Measurements from ENCODE around the gene ZNF236. TPM values are rescaled to one million over a fixed set of nuclear protein-coding genes. Genes with fewer than 3 reads are reported as not detected.

ZNF236 gene
- total RNA-seq, 1 donor from 2014 or later, result 13.3 TPM

GRCh38 chr18:76837071-76837470, 14.7 kb downstream of the ZNF236 start:
- H2AFZ ChIP-seq (ENCODE audit: low read depth, low read length), result no peak overlapping the region
- no peaks in the 10 kb centered on the region for H3K27me3 Mint-ChIP-seq (ENCODE audit: low read depth, unreplicated experiment)
- no peak overlapping the region for H3K4me3 ChIP-seq (ENCODE audit: insufficient read depth, low read depth, low read length)
- no peaks in the 10 kb centered on the region for H3K9me3 ChIP-seq (ENCODE audit: insufficient read depth, low read depth, low read length)
- no peak for TF ChIP-seq CTCF (IDR thresholded peaks at IDR 0.05; ENCODE audit: insufficient read depth, low read depth, low read length)
- no peak for TF ChIP-seq EZH2 (IDR thresholded peaks at IDR 0.05; ENCODE audit: insufficient read depth, low read length)
- no peak overlapping the region for H3K4me3 Mint-ChIP-seq (ENCODE audit: unreplicated experiment)
- peaks cover 3% of the 10 kb centered on the region for H3K36me3 Mint-ChIP-seq (ENCODE audit: low read depth, unreplicated experiment)
- no peaks in the 10 kb centered on the region for H3K27me3 ChIP-seq (ENCODE audit: insufficient read depth, low read length)
- peaks cover 12% of the 10 kb centered on the region for H3K4me1 Mint-ChIP-seq (ENCODE audit: low read depth, unreplicated experiment)
- no peak overlapping the region for H3K27ac Mint-ChIP-seq (ENCODE audit: unreplicated experiment)
- no peak for DNase-seq (ENCODE audit: low read depth)
- no peak overlapping the region for H3K9ac ChIP-seq (ENCODE audit: low read length)
- no peak for FAIRE-seq
- no peak overlapping the region for H3K4me2 ChIP-seq (ENCODE audit: low read length)
- no peaks in the 10 kb centered on the region for H3K9me3 Mint-ChIP-seq (ENCODE audit: unreplicated experiment)
- H3K4me1 ChIP-seq (ENCODE audit: insufficient read depth, low read length), result peaks cover 5% of the 10 kb centered on the region
- no peaks in the 10 kb centered on the region for H3K36me3 ChIP-seq (ENCODE audit: insufficient read depth, low read length)
- no peak overlapping the region for H3K27ac ChIP-seq (ENCODE audit: low read depth, low read length)
- H4K20me1 ChIP-seq (ENCODE audit: insufficient read depth, low read length), result peaks cover 36% of the 10 kb centered on the region
- peaks cover 84% of the 10 kb centered on the region for H3K79me2 ChIP-seq (ENCODE audit: insufficient read depth, low read length)

GRCh38 chr18:76838182-76838581, 15.8 kb downstream of the ZNF236 start:
- Histone ChIP-seq H3K9ac (ENCODE audit: low read length) (no peak overlapping the region), H3K79me2 (ENCODE audit: insufficient read depth, low read length) (peaks cover 82% of the 10 kb centered on the region), H4K20me1 (ENCODE audit: insufficient read depth, low read length) (peaks cover 44% of the 10 kb centered on the region), H3K4me3 (ENCODE audit: insufficient read depth, low read depth, low read length) (no peak overlapping the region), H3K27me3 (ENCODE audit: insufficient read depth, low read length) (no peaks in the 10 kb centered on the region), H3K4me2 (ENCODE audit: low read length) (peak overlapping the region; percentile 16), H2AFZ (ENCODE audit: low read depth, low read length) (no peak overlapping the region), H3K36me3 (ENCODE audit: insufficient read depth, low read length) (no peaks in the 10 kb centered on the region), H3K27ac (ENCODE audit: low read depth, low read length) (no peak overlapping the region), H3K9me3 (ENCODE audit: insufficient read depth, low read depth, low read length) (no peaks in the 10 kb centered on the region), H3K4me1 (ENCODE audit: insufficient read depth, low read length) (peaks cover 5% of the 10 kb centered on the region)
- TF ChIP-seq CTCF (IDR thresholded peaks at IDR 0.05; ENCODE audit: insufficient read depth, low read depth, low read length), result no peak
- no peak for TF ChIP-seq EZH2 (IDR thresholded peaks at IDR 0.05; ENCODE audit: insufficient read depth, low read length)
- H3K4me3 Mint-ChIP-seq (ENCODE audit: unreplicated experiment), result no peak overlapping the region
- DNase-seq (ENCODE audit: low read depth), result peak; percentile 14
- H3K36me3 Mint-ChIP-seq (ENCODE audit: low read depth, unreplicated experiment), result no peaks in the 10 kb centered on the region
- peaks cover 12% of the 10 kb centered on the region for H3K4me1 Mint-ChIP-seq (ENCODE audit: low read depth, unreplicated experiment)
- no peak overlapping the region for H3K27ac Mint-ChIP-seq (ENCODE audit: unreplicated experiment)
- peak; percentile 13 for FAIRE-seq
- no peaks in the 10 kb centered on the region for H3K27me3 Mint-ChIP-seq (ENCODE audit: low read depth, unreplicated experiment)
- H3K9me3 Mint-ChIP-seq (ENCODE audit: unreplicated experiment), result no peaks in the 10 kb centered on the region

- FAIRE-seq (no peak), DNase-seq (ENCODE audit: low read depth) (peak; percentile 19)
- Mint-ChIP-seq H3K36me3 (ENCODE audit: low read depth, unreplicated experiment) (no peaks in the 10 kb centered on the region), H3K27ac (ENCODE audit: unreplicated experiment) (no peak overlapping the region), H3K4me1 (ENCODE audit: low read depth, unreplicated experiment) (peaks cover 12% of the 10 kb centered on the region), H3K27me3 (ENCODE audit: low read depth, unreplicated experiment) (no peaks in the 10 kb centered on the region), H3K4me3 (ENCODE audit: unreplicated experiment) (no peak overlapping the region), H3K9me3 (ENCODE audit: unreplicated experiment) (no peaks in the 10 kb centered on the region)
- Histone ChIP-seq H3K27ac (ENCODE audit: low read depth, low read length) (no peak overlapping the region), H3K27me3 (ENCODE audit: insufficient read depth, low read length) (no peaks in the 10 kb centered on the region), H4K20me1 (ENCODE audit: insufficient read depth, low read length) (peaks cover 50% of the 10 kb centered on the region), H3K4me2 (ENCODE audit: low read length) (no peak overlapping the region), H3K9ac (ENCODE audit: low read length) (no peak overlapping the region), H3K79me2 (ENCODE audit: insufficient read depth, low read length) (peaks cover 80% of the 10 kb centered on the region), H2AFZ (ENCODE audit: low read depth, low read length) (no peak overlapping the region), H3K4me1 (ENCODE audit: insufficient read depth, low read length) (peaks cover 5% of the 10 kb centered on the region), H3K36me3 (ENCODE audit: insufficient read depth, low read length) (no peaks in the 10 kb centered on the region), H3K4me3 (ENCODE audit: insufficient read depth, low read depth, low read length) (no peak overlapping the region), H3K9me3 (ENCODE audit: insufficient read depth, low read depth, low read length) (no peaks in the 10 kb centered on the region)
- TF ChIP-seq CTCF (IDR thresholded peaks at IDR 0.05; ENCODE audit: insufficient read depth, low read depth, low read length), result no peak
- TF ChIP-seq EZH2 (IDR thresholded peaks at IDR 0.05; ENCODE audit: insufficient read depth, low read length), result no peak
These were observed 16.9 kb downstream of the ZNF236 start for GRCh38 chr18:76839086-76839794.
